K562 (cell line): Measurements from ENCODE around the gene HNRNPF. TPM values are rescaled to one million over a fixed set of nuclear protein-coding genes. Genes with fewer than 3 reads are reported as not detected.

Experiments used
- BCL6 ChIP-seq: fragments of 250-450 bp; sonication (Bioruptor Pico); IDR thresholded peaks from 2 replicates; pipeline ENCODE4 v1.4.0; 2020
- FOS ChIP-seq: IDR thresholded peaks from 3 replicates; pipeline ENCODE4 v1.6.1; 2011; ENCODE audit not compliant: insufficient read length; ENCODE audit errors: extremely low read depth
- GABPA ChIP-seq: fragments of 200-800 bp; sonication (Bioruptor generic); conservative IDR thresholded peaks from 2 replicates; pipeline ENCODE4 v1.6.1; 2016; ENCODE audit warnings: low read depth, missing genetic modification characterization, missing compliant biosample characterization
- MXD1 ChIP-seq: fragments of 250-450 bp; sonication (Bioruptor Pico); IDR thresholded peaks from 2 replicates; pipeline ENCODE4 v1.8.0; 2021; ENCODE audit warnings: borderline replicate concordance, mild to moderate bottlenecking, moderate library complexity; ENCODE audit not compliant: poor library complexity, severe bottlenecking
- RNF219 ChIP-seq: fragments of 250-450 bp; sonication (Bioruptor Pico); IDR thresholded peaks from 2 replicates; pipeline ENCODE4 v1.5.0; 2022; ENCODE audit warnings: mild to moderate bottlenecking
- THAP12 ChIP-seq: fragments of 250-450 bp; sonication (Bioruptor Pico); IDR thresholded peaks from 2 replicates; pipeline ENCODE4 v1.9.0; 2021; ENCODE audit warnings: mild to moderate bottlenecking, inconsistent platforms
- ZNF408 ChIP-seq: fragments of 250-450 bp; sonication (Bioruptor Pico); IDR thresholded peaks from 2 replicates; pipeline ENCODE4 v1.4.0; 2020; ENCODE audit warnings: low read depth, mild to moderate bottlenecking, moderate library complexity
- ZNF584 ChIP-seq: fragments of 200-800 bp; sonication (Bioruptor generic); IDR thresholded peaks from 2 replicates; pipeline ENCODE4 v1.6.1; 2016; ENCODE audit warnings: low read depth, mild to moderate bottlenecking, missing genetic modification characterization, missing compliant biosample characterization
- polyA plus RNA-seq, 8 experiments: library from polyadenylated mRNA; depleted of rRNA in 4 of 8; stranded (reverse) in 5 of 8; unstranded in 3 of 8; fragments of >200 nt; fragmentation: Nextera tagmentation in 2 of 8; fragmentation: Illumina TruSeq in 1 of 8; extraction: Ambion mirVana in 2 of 8; extraction: Trizol in 1 of 8; gene quantifications; 2 replicates each; pipeline versions ENCODE4 v1.2.1 to v1.2.3, GENCODE V29; 2011 to 2014; ENCODE audit warnings: inconsistent platforms in 1 of 8, missing spikeins in 1 of 8
- total RNA-seq, 7 experiments: library from RNA; depleted of rRNA in 6 of 7; stranded (reverse); fragments of >200 nt in 6 of 7; fragmentation: Illumina TruSeq in 2 of 7; extraction: Trizol in 2 of 7; gene quantifications; 2 replicates each; pipeline versions ENCODE4 v1.2.1 to v1.2.3, GENCODE V29; 2011 to 2021; ENCODE audit warnings: low replicate concordance in 1 of 7

Gene HNRNPF
- total and polyA plus RNA-seq, 9 of the 15 experiments (the other 6 are each of a cell fraction or from before 2014, with no cell fraction given): 192 to 489 (median 416) TPM

GRCh38 chr10:43373461-43373860 lies 35.5 kb downstream of the HNRNPF start (continued):
- TF ChIP-seq THAP12: no peak
- TF ChIP-seq BCL6 (CRISPR knock-in tag): no peak
- no peak for TF ChIP-seq GABPA (tag)
- TF ChIP-seq MXD1 (CRISPR knock-in tag): no peak
- TF ChIP-seq RNF219 (CRISPR knock-in tag): no peak
- TF ChIP-seq ZNF408 (CRISPR knock-in tag): no peak
- TF ChIP-seq FOS: no peak
- TF ChIP-seq ZNF584 (CRISPR knock-in tag): no peak
- TF ChIP-seq, all 486 proteins: peak for 0
